Superior temporal gyrus (tissue), 1 donor: ENCODE data around the gene ARHGAP28.

Experiments used
- DNase-seq: peaks from one replicate; pipeline ENCODE4 v3.0.0-alpha.2; 2016; ENCODE audit errors: extremely low spot score

Gene ARHGAP28

GRCh38 chr18:6729247-6730091 lies at the start of gene ARHGAP28:
Gene ARHGAP28 (plus strand): TSS chr18:6729716. CDS start chr18:6729822, 106 bp downstream.
- DNase-seq: peak; percentile 25

- no peak for DNase-seq
Observed at GRCh38 chr18:6681331-6681875, 48.1 kb upstream of the ARHGAP28 start.

DNA sequence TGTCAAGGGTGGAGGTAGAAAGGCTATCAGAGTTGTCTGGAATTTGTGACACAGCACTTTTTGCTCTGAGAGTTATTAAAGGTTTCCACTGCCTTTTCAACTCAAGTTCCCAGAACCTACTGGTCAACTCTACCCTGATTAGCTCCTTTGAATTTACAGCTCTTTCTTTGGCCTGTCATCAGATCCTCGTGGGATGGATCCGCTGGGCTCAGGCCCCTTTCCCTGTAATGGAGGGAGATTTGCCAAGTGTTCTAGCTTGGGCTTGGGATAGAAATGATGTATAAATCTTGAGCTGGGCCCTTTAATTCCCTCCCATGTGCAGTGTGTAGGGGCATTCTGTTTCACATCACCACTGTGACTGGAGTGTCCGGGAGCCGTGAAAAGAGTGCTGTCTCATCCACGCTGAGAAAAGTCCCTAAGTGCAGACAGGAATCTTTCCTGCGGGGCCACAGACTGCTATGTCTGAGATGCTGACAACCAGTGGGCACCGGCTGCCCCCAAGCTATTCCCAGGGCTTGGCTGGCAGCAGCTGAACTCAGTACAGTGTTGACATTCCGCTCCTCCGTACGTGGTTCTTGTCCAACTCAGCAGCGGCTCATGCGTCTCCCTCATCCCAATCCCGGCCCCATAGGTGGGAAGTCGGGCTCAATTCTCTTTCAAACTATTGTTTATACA lies 46.9 kb upstream of the ARHGAP28 start:
- no peak for DNase-seq

DNA sequence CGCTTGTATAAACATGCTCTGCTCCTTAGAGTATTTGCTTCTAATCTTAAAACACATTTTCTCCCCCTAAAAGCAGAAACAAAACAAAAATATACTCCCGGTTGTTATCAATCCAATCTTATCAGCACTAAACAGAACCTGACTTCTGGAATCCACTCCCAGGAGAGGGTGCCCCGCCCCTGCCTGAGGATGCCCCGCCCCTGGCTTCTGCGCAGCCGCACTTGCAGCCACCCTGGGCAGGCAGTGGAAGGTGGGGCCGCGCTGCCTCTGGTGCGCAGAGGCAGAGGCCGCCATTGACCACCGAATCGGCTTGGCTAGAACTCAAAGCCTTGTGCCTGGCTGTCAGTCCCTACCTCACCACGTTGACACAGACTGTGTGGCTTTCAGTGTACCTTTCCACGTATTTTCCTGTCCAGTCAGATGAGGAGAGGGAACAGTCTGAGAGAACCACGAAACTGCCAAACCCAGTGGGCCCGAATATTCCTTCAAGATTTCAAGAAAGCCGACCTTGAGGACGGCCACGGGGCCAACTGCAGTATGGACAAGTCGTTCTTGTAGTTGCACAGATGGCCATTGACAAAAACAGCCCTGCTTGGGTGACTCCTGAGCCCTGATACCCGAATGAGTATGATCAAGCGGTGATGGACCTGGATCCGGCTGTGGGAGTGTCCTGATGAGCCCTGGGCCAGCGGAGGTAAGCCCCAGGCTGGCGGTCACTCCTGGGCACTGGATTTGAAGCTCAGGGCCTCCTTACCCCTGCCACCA lies 46.2 kb upstream of the ARHGAP28 start:
- no peak for DNase-seq

- no peak for DNase-seq
Observed at GRCh38 chr18:6687676-6688075, 41.8 kb upstream of the ARHGAP28 start.

- DNase-seq: no peak
Observed at GRCh38 chr18:6708890-6709289, 20.6 kb upstream of the ARHGAP28 start.

DNA sequence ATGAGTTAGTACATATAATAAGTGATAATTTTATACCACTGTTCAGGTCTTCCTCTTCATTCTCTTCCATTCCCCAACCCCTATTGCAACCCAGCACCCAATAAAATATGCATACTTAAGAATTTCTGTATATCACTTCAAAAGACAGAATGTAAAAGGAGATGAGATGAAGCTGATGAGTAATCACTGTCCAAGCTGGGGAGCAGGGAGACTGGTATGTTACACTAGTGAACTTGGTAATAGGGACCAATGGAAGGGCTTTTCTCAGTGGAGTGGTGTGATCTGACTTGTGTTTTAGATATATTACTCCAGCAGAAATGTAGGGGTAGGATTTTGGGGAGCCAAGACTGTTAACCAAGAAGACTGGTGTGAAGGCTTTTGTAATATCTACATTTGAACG lies 18.0 kb upstream of the ARHGAP28 start:
- DNase-seq: no peak

DNA sequence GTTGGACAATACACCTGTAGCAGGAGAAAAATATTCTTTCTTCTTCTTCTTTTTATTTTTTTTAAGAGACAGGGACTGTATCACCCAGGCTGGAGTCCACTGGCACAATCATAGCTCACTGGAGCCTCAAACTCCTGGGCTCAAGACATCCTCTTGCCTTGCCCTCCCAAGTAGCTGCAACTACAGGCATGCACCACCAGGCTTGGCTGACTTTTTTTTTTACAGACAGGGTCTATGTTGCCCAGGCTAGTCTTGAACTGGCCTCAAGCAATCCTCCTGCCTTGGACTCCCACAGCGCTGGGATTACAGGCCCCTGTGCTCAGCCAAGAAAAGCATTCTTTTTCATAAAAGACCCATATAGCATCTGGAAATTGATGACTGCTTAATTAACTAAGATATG lies 17.1 kb upstream of the ARHGAP28 start:
- no peak for DNase-seq

- no peak for DNase-seq
Observed at GRCh38 chr18:6714010-6714409, 15.5 kb upstream of the ARHGAP28 start.

GRCh38 chr18:6718267-6718666 lies 11.2 kb upstream of the ARHGAP28 start:
- DNase-seq: no peak

DNA sequence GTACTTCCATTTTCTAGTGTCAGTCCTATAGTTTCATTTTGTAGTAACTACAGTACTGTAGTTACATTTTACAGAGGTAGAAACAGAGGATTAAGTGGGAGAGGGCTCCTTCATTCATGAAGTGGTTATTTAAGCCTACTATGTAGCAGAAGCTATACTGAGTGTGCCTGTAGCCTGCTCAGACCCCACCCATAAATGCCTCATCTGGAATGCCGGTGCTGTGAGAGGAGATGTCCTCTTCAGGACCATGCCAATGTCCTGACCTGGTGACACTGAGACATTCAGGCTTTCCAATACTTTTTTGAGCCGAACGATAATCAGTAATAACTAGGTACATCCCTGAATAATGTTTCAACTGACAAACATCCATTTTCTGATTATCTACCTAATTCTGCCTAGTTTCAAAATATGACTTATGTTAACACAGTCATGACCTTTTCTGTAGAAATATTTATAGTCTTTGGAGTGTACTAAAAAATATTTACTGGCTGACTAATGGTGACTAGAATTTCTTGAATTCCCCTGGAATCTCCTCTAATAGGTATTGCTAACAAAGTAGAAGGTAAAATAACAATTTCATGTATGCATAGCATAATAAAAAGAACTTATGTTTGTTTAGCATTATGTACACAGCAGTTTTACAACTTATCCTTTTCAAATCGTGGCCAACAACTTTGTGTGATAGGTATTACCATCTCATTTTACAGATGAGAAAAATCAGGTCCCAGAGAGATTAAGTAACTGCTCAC lies 10.2 kb upstream of the ARHGAP28 start:
- DNase-seq: no peak

GRCh38 chr18:6719910-6720683 lies 9.4 kb upstream of the ARHGAP28 start:
- DNase-seq: no peak

DNA sequence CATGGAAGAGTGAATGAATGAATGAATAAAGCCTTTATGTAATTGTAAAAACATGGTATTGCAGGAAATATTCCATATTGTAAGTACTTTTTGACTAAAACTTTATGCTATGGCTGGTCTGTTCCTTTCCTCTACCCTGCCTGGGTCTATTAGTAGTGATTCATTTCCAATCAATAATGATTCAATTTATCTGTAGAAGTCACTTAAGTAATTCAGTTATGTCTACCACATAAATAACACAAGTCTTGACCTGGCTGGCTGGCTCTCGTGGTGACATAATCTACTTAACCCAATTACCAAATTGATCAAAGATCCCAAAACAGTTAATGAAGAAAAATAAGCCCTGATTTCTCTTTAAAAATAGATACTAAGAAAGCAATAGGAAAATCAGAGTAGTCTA lies 7.8 kb upstream of the ARHGAP28 start:
- DNase-seq: no peak

- no peak for DNase-seq
Observed at GRCh38 chr18:6722690-6723089, 6.8 kb upstream of the ARHGAP28 start.

- no peak for DNase-seq
Observed at GRCh38 chr18:6724331-6724730, 5.2 kb upstream of the ARHGAP28 start.

DNA sequence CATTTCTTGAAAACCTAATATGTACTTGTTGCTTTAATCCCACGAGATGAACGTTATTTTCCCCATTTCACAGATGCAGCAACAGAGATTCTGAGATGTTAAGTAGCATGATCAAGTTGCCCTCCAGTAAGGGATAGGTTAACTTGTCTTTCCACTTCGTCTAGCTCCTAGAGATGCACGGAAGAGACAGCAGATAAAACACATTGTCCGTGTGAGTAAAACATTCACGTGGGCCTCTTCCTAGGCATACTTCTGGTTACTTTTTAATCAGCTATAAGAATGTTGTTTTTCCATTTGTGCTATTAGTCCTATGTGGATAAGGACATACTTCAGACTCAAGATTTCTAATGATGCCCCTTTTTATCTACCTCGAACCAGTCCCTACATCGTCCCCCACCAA lies 1.2 kb upstream of the ARHGAP28 start:
- no peak for DNase-seq

- peak; percentile 66 for DNase-seq
Observed at GRCh38 chr18:6728809-6729246, 688 bp upstream of the ARHGAP28 start.

DNA sequence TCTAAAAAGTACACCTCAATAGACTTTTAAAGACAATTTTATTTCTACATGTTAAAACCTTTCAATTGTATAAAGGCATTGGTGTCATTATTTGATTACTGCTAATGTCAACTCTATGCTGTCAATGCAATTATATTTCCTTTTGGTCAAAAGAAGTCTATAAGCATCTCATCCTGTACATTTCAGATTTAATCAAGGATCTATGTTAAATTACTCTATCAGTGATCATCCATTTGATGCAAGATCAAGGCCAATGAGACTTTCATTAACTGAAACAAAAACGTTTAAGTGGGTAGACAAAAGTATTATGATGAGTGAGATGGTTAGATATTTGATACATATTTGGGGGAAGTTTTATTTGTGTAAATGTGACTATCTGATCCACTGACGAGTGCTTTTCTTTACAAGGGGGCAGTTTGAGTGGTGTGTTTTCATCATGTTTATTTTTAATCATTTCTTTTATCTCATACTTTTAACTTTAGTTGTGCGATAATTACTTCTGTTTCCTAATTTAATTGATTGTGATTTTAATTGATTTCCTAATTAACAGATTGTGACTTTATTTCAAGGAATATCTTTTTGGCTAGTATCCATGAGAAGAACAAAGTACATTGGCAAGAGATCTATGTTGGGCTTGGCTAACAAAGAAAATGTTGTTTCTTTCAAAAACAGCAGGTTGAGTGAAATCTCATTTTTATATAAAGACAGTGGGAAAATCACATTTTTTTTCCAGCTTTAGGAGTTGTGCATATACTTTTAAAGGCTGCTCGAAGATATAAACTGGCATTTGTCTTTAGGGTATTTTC lies 1.1 kb downstream of the ARHGAP28 start:
- DNase-seq: peak; percentile 22

DNA sequence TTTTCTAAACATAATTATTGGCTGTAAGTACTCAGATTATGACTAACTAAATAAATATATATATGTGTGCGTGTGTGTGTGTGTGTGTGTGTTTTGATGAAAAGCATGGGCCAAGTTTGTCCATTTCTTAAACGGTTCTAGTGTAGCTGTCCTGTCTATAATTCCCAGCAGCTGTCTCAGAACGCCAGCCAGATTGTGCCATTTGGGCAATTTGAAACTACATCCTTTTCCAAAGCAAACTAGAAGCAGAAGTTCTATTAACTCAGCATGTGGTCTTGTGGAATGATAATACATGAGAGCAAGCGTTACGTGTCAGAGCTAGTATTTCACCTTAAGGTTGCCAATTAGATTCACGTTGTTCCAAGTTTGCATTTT lies 1.7 kb downstream of the ARHGAP28 start:
- DNase-seq: no peak

- no peak for DNase-seq
Observed at GRCh38 chr18:6732952-6733351, 3.4 kb downstream of the ARHGAP28 start.
